HG03442 (cell line): ENCODE data around the gene OCEL1.
A peak's percentile ranks its signal among the peaks of the same experiment; 100 is the strongest.
"Not testable (repeated sequence)": the region's sequence is repeated elsewhere in the genome, so short reads cannot be mapped to it uniquely, and the experiment has no call there.

Experiments
- ATAC-seq: cut with Tn5 transposase; IDR thresholded peaks from one replicate; pipeline ENCODE4 v1.9.1; 2021; ENCODE audit warnings: mild to moderate bottlenecking, moderate library complexity; ENCODE audit not compliant: unreplicated experiment

Gene OCEL1

DNA sequence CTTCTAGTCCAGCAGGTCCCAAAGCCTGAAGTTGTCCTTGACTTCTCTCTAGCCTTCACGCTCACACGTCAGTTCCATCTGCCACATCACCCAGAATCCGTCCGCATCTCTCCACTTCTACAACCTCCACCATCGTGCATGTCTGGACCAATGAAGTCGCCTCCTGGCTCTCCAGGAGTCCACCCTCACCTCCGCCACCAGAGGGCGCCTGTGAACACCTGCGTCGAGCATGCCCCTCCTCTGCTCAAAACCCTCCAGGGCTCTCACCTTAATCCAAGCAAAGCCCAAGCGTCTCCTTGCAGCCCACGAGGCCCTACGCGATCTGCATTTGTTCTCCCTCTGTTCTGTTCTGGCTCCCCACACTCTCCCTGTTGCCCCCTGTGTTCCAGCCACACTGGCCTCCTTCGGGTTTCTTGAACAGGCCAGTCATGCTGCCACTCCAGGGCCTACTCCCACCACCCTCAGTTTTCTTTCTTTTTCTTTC, 34.9 kb downstream of the OCEL1 start:
- peak; percentile 66 for ATAC-seq

DNA sequence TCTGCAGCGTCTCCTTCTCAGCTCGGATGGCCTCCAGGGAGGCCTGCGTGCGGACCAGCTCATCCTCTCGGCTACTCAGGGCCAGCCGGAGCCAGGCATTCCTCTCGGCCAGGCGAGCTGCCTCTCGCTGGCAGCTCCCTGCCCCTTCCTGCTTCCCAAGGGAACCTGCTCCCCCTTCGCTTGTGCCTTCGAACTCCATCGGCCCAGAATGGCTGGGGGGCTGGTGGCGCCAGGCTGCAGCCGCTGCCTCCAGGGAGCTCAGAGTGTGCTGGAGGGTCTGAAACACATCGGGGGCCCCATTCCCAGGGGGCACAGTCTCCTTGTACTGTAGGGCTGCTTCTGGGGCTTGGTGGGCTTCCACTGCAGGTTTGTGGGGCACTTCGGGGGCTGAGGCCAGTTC, 36.5 kb downstream of the OCEL1 start:
- ATAC-seq = no peak

DNA sequence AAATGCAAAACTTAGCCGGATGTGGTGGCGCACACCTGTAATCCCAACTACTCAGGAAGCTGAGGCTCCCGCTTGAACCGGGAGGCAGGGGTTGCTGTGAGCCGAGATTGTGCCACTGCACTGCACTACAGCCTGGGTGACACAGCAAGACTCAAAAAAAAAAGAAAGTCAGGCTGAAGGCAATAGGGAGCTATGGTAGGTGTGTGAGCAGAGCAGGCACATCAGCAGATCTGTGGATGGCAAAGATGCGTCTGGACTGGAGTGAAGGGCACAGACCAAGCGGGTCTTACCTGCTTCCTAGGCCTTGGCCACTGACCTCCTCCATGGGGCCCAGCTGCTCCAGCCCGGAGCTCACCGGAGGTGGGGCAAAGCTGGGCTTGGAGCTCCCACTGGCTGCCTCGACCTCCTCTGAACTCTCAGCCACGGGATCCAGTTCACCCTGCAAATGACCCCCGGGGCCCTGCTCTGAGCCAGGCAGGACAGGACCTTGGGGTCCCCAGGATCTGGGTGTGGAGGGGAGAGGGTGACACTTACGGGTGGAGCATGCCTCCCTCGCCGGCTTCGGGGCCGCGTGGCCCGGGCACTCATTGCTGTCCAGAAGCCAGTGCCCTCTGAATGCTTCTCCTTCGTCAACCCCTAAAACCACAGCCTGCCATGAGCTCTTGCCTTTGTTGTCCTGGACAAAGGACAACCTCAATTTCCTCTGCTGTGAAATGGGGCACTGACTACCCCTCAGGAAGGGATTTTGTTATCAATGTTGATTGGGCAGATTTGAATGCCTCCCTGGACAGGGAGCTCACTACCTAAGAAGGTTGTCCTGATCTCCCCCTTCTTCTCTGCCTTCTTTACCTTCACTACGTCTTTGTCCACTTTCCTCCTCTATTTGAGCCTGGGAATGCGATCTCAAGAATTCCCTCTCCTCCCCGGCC, 38.0 kb downstream of the OCEL1 start:
- ATAC-seq = no peak

DNA sequence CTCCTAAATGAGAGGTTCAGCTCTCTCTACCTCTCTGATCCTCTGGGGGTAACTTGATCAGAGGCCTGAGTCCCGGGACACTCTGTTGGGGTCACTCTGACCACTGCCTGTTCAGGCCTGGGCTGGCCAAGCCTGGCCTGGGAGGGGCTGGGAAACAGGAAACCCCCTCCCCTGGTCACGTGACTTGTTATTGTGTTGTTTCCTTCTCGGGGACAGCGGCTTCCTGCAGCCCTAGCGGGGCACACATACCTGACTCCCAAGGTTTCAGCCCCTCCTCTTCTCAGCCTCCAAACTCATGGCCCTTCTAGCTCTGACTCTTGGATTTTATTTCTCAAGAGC, 38.6 kb downstream of the OCEL1 start, which contains the start of gene USHBP1:
Gene USHBP1, minus strand, starts transcription at position 105 of the 339 bp plus-strand sequence. CDS start 446 bp downstream, outside the sequence.
- no peak for ATAC-seq

DNA sequence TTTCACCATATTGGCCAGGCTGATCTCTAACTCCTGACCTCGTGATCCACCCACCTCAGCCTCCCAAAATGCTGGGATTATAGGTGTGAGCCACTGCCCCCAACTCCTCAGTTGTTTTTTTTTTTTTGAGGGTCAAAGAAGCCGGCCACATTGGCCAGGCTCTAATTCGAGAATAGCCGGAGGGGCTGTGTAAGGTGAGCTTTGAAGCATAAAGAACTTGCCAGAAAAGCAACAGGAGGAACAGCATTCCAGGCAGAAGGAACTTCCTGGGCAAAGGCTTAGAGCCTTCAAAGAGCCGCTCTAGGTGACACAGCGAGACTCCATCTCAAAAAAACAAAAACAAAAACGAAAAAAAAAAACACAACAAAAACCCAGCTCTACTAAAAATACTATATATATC, 40.0 kb downstream of the OCEL1 start:
- ATAC-seq = no peak

DNA sequence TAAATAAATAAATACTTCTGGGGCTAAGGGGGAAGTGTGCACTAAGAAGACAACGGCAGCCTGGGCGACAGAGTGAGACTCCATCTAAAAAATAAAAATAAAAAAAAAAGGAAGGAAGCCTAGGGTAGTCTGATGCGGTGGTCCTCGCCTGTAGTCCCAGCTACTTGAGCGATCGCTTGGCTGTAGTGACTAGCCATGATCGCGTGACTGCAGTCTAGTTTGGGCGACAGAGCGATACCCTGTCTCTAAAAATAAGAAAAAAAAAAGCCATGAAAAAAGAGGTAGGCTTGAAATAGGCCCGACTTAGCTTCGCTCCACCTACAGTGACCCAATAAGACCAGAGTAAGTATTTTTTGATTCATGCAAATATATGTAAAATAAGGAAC, 40.6 kb downstream of the OCEL1 start:
- no peak for ATAC-seq

DNA sequence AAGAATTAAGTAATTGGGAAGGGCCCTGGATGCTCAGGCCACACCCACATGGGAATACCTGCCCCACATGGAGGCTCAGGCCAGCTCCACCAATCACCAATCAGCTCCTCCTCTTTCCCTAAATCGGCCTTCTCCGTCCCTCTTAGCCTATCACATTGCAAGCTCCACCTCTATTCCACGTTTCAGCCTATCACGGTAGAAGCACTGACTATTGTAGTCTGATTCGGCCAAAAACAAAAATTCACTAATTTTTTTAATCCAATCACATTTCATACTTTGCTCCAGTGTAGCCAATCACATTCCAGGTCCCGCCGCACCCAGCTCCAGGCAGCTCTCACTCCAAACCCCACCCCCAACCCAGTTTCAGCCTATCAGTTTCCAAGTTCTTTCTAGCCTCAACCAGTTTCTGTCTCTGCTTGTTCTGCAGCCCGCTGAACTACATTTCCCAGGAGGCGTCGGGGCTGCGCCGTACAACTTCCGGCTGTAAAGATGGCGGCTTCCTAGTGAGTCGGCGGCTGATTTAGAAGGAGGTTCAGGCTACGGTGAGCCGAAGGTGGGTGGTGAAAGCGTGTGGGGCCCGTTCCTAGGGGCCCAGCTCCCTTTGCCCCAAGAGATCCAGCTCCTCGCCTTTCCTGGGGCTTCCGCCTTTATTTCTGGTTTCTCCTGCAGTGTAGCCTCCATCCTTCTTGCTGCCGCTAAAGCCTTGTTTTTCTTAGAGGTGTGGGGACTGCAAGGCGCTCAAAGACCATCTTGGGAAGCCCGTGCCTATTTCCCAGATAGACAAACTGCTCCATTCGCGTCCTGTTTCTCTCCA, 41.2 kb downstream of the OCEL1 start, which contains the start of gene BABAM1:
Gene BABAM1, plus strand, starts transcription at position 469 of the 814 bp plus-strand sequence. CDS start 1,364 bp downstream, outside the sequence.
- ATAC-seq = peak; percentile 89

DNA sequence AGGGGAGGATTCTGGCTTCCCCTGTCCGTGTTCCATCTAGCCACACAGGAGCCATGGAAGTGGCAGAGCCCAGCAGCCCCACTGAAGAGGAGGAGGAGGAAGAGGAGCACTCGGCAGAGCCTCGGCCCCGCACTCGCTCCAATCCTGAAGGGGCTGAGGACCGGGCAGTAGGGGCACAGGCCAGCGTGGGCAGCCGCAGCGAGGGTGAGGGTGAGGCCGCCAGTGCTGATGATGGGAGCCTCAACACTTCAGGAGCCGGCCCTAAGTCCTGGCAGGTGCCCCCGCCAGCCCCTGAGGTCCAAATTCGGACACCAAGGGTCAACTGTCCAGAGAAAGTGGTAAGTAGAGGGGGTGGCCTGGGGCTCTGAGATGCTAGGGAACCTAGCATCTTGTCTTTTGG, 42.7 kb downstream of the OCEL1 start:
- ATAC-seq = no peak

DNA sequence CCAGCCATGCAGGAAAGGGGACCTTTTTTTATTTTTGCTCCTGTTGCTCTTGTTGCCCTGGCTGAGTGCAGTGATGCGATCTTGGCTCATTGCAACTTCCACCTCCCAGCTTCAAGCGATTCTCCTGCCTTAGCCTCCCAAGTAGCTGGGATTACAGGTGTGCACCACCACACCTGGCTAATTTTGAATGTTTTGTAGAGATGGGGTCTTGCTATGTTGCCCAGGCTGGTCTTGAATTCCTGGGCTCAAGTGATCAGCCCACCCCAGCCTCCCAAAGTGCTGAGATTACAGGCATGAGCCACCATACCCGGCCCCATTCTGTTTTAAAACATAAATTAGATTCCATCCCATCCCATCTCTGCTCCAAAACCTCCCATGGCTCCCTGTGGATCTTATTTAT, 48.9 kb downstream of the OCEL1 start:
- ATAC-seq = not testable (repeated sequence)

DNA sequence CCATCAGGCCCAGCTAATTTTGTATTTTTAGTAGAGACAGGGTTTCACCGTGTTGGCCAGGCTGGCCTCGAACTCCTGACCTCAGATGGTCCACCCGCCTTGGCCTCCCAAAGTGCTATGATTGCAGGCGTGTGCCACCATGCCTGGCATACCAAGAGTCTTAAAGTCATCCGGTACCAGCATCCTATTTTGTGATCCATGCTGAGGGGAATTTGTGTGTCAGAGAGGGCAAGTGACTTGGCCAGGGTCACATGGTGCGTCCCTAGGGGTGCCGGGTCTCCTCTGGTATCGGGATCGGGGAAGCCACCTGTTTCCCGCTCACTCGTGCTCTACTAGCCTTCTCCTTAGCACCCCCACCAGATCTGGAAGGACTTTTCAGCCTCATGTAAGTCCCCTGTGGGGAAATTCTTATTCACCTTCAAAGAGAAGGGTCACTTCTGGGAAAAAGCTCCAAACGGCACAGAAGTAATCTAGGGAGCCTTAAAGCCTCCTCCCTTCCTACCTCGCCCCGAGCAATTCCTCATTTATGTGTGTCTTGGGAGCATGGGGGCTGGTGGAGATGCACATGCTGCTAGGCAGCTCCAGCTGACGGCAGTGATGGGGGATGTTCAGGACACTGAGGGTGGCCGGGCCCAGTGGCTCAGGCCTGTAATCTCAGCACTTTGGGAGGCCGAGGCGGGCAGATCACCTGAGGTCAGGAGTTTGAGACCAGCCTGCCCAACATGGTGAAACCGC, 49.6 kb downstream of the OCEL1 start:
- ATAC-seq = no peak
